K562 (cell line): Measurements from ENCODE around the gene TRPV5. TPM values are rescaled to one million over a fixed set of nuclear protein-coding genes. Genes with fewer than 3 reads are reported as not detected.

Experiments used
- ATF1 ChIP-seq, 2 experiments: fragments of 450-650 bp in 1 of 2; IDR thresholded peaks; 2 replicates each; pipeline ENCODE4 v1.6.1; 2016; ENCODE audit warnings: missing compliant biosample characterization in 1 of 2, missing genetic modification characterization in 1 of 2
- CBX1 ChIP-seq: sonication (generic); IDR thresholded peaks from 2 replicates; pipeline ENCODE4 v1.6.1; 2016; ENCODE audit warnings: antibody characterized with exemption, low read depth, mild to moderate bottlenecking
- ERF ChIP-seq: fragments of 450-650 bp; formaldehyde crosslinking; IDR thresholded peaks from 2 replicates; pipeline ENCODE4 v1.4.0; 2020; ENCODE audit warnings: mild to moderate bottlenecking, mixed read lengths
- ETV1 ChIP-seq: fragments of 450-650 bp; conservative IDR thresholded peaks from 2 replicates; pipeline ENCODE4 v1.6.1; 2016; ENCODE audit warnings: missing genetic modification characterization, control low read depth, low read depth, missing compliant biosample characterization
- FOS ChIP-seq: IDR thresholded peaks from 3 replicates; pipeline ENCODE4 v1.6.1; 2011; ENCODE audit not compliant: insufficient read length; ENCODE audit errors: extremely low read depth
- GATA2 ChIP-seq: sonication (generic); formaldehyde crosslinking; IDR thresholded peaks from 2 replicates; pipeline ENCODE4 v1.4.0; 2020; ENCODE audit warnings: mild to moderate bottlenecking, missing genetic modification reagents
- SIN3A ChIP-seq, 2 experiments: fragments of 150-350 bp in 1 of 2; IDR thresholded peaks; 2 replicates each; pipeline ENCODE4 v1.6.1; 2011 to 2016; ENCODE audit warnings: borderline replicate concordance in 2 of 2, low read depth in 2 of 2, low read length in 2 of 2, mild to moderate bottlenecking in 2 of 2, moderate library complexity in 2 of 2; ENCODE audit not compliant: control insufficient read depth in 1 of 2
- SMC3 ChIP-seq: conservative IDR thresholded peaks from 2 replicates; pipeline ENCODE4 v1.6.1; 2011; ENCODE audit warnings: low read depth, low read length, improper control_type of control experiment; ENCODE audit not compliant: insufficient read depth
- SP2 ChIP-seq: IDR thresholded peaks from 2 replicates; pipeline ENCODE4 v1.6.1; 2011; ENCODE audit warnings: mild to moderate bottlenecking, low read depth, low read length, moderate library complexity; ENCODE audit not compliant: poor library complexity, severe bottlenecking; ENCODE audit errors: extremely low read depth
- ZBTB1 ChIP-seq: sonication (generic); formaldehyde crosslinking; IDR thresholded peaks from 2 replicates; pipeline ENCODE4 v1.8.1; 2023; ENCODE audit warnings: missing genetic modification reagents, low read depth, mild to moderate bottlenecking, borderline replicate concordance
- ZNF263 ChIP-seq: sonication (generic); formaldehyde crosslinking; IDR thresholded peaks from 2 replicates; pipeline ENCODE4 v1.8.0; 2022; ENCODE audit warnings: mild to moderate bottlenecking, missing genetic modification reagents, borderline replicate concordance
- ZNF57 ChIP-seq: fragments of 450-650 bp; formaldehyde crosslinking; IDR thresholded peaks from 2 replicates; pipeline ENCODE4 v1.4.0; 2020; ENCODE audit warnings: mild to moderate bottlenecking, moderate library complexity
- polyA plus RNA-seq, 8 experiments: library from polyadenylated mRNA; depleted of rRNA in 4 of 8; stranded (reverse) in 5 of 8; unstranded in 3 of 8; fragments of >200 nt; fragmentation: Nextera tagmentation in 2 of 8; fragmentation: Illumina TruSeq in 1 of 8; extraction: Ambion mirVana in 2 of 8; extraction: Trizol in 1 of 8; gene quantifications; 2 replicates each; pipeline versions ENCODE4 v1.2.1 to v1.2.3, GENCODE V29; 2011 to 2014; ENCODE audit warnings: inconsistent platforms in 1 of 8, missing spikeins in 1 of 8
- total RNA-seq, 7 experiments: library from RNA; depleted of rRNA in 6 of 7; stranded (reverse); fragments of >200 nt in 6 of 7; fragmentation: Illumina TruSeq in 2 of 7; extraction: Trizol in 2 of 7; gene quantifications; 2 replicates each; pipeline versions ENCODE4 v1.2.1 to v1.2.3, GENCODE V29; 2011 to 2021; ENCODE audit warnings: low replicate concordance in 1 of 7
- TF ChIP-seq, protein P1 (sequence below): fragments of 200-600 bp; sonication (generic); IDR thresholded peaks from one replicate; pipeline ENCODE4 v1.6.1; 2012; ENCODE audit warnings: mild to moderate bottlenecking, low read depth, low read length, inconsistent platforms

TRPV5 gene
- total and polyA plus RNA-seq, 9 of the 15 experiments (the other 6 are each of a cell fraction or from before 2014, with no cell fraction given), result not detected

DNA sequence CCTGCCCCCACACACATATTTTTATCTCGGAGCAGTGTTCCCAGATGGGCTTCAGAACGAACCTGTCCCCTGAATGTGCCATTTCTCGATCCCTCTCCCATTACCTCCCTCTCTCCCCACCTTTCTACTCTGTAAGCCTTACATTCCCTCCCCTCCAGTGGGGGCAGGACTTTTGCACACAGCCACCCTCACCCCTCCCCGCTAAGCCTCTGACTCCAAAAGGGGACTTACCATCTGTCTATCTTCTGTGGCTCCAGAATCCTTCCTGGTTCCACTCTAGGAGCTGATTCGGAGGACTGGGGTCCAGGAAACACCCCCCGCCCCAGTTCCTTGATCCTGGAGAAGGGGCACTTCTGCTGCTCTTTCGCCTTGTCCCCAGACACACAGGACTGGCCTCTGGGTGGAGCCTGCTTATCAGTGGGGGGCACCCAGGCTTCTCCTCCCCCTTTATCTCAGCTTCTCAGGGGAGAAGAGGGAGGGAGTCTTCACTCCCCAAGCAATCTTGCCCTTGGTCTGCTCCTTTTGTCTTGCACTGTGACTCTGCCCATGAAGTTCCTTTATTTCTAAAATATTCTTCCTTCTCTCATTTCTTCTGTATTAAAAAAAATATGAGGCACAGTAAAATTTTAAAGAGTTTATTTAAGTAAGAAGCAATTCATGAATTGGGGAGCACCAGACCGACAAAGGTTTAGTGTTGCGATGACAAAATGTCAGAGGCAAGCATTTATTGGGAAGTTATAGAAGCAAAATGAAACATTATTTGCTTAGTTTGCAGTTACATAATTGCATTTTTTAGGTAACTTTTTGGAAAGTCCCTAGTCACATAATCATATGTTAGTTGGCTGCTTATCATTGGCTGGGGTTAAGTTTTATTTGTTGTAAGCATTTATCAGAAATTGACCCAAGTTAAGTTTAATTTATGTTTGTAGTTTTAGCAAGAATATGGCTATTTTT, 28.7 kb upstream of the TRPV5 start, which contains the start of gene KEL (continued):
- TF ChIP-seq ETV1 (tag) (no peak), SP2 (no peak), SMC3 (peak; percentile 11; the same call in 1 of the 2 replicates), GATA2 (CRISPR knock-in tag) (peak; percentile 92), ZNF57 (CRISPR knock-in tag) (no peak), CBX1 (no peak), FOS (no peak), ERF (CRISPR knock-in tag) (no peak), ZBTB1 (CRISPR knock-in tag) (no peak), ZNF263 (no peak; the same call in 1 of the 2 replicates), SIN3A (IDR thresholded peaks at IDR 0.05; ENCODE audit: borderline replicate concordance in 2 of 2, control insufficient read depth in 1 of 2, low read depth in 2 of 2, low read length in 2 of 2) (no peak), ATF1 (CRISPR knock-in tag; IDR thresholded peaks at IDR 0.05) (no peak), ATF1 (tag; IDR thresholded peaks at IDR 0.05) (peak; percentile 61; the same call in 1 of the 2 replicates)
- TF ChIP-seq, protein P1, sequence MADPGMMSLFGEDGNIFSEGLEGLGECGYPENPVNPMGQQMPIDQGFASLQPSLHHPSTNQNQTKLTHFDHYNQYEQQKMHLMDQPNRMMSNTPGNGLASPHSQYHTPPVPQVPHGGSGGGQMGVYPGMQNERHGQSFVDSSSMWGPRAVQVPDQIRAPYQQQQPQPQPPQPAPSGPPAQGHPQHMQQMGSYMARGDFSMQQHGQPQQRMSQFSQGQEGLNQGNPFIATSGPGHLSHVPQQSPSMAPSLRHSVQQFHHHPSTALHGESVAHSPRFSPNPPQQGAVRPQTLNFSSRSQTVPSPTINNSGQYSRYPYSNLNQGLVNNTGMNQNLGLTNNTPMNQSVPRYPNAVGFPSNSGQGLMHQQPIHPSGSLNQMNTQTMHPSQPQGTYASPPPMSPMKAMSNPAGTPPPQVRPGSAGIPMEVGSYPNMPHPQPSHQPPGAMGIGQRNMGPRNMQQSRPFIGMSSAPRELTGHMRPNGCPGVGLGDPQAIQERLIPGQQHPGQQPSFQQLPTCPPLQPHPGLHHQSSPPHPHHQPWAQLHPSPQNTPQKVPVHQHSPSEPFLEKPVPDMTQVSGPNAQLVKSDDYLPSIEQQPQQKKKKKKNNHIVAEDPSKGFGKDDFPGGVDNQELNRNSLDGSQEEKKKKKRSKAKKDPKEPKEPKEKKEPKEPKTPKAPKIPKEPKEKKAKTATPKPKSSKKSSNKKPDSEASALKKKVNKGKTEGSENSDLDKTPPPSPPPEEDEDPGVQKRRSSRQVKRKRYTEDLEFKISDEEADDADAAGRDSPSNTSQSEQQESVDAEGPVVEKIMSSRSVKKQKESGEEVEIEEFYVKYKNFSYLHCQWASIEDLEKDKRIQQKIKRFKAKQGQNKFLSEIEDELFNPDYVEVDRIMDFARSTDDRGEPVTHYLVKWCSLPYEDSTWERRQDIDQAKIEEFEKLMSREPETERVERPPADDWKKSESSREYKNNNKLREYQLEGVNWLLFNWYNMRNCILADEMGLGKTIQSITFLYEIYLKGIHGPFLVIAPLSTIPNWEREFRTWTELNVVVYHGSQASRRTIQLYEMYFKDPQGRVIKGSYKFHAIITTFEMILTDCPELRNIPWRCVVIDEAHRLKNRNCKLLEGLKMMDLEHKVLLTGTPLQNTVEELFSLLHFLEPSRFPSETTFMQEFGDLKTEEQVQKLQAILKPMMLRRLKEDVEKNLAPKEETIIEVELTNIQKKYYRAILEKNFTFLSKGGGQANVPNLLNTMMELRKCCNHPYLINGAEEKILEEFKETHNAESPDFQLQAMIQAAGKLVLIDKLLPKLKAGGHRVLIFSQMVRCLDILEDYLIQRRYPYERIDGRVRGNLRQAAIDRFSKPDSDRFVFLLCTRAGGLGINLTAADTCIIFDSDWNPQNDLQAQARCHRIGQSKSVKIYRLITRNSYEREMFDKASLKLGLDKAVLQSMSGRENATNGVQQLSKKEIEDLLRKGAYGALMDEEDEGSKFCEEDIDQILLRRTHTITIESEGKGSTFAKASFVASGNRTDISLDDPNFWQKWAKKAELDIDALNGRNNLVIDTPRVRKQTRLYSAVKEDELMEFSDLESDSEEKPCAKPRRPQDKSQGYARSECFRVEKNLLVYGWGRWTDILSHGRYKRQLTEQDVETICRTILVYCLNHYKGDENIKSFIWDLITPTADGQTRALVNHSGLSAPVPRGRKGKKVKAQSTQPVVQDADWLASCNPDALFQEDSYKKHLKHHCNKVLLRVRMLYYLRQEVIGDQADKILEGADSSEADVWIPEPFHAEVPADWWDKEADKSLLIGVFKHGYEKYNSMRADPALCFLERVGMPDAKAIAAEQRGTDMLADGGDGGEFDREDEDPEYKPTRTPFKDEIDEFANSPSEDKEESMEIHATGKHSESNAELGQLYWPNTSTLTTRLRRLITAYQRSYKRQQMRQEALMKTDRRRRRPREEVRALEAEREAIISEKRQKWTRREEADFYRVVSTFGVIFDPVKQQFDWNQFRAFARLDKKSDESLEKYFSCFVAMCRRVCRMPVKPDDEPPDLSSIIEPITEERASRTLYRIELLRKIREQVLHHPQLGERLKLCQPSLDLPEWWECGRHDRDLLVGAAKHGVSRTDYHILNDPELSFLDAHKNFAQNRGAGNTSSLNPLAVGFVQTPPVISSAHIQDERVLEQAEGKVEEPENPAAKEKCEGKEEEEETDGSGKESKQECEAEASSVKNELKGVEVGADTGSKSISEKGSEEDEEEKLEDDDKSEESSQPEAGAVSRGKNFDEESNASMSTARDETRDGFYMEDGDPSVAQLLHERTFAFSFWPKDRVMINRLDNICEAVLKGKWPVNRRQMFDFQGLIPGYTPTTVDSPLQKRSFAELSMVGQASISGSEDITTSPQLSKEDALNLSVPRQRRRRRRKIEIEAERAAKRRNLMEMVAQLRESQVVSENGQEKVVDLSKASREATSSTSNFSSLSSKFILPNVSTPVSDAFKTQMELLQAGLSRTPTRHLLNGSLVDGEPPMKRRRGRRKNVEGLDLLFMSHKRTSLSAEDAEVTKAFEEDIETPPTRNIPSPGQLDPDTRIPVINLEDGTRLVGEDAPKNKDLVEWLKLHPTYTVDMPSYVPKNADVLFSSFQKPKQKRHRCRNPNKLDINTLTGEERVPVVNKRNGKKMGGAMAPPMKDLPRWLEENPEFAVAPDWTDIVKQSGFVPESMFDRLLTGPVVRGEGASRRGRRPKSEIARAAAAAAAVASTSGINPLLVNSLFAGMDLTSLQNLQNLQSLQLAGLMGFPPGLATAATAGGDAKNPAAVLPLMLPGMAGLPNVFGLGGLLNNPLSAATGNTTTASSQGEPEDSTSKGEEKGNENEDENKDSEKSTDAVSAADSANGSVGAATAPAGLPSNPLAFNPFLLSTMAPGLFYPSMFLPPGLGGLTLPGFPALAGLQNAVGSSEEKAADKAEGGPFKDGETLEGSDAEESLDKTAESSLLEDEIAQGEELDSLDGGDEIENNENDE, result no peak
